Measurements from ENCODE around the gene VAV1.
"Not testable (repeated sequence)": the region's sequence is repeated elsewhere in the genome, so short reads cannot be mapped to it uniquely, and the experiment has no call there.

Gene VAV1

DNA sequence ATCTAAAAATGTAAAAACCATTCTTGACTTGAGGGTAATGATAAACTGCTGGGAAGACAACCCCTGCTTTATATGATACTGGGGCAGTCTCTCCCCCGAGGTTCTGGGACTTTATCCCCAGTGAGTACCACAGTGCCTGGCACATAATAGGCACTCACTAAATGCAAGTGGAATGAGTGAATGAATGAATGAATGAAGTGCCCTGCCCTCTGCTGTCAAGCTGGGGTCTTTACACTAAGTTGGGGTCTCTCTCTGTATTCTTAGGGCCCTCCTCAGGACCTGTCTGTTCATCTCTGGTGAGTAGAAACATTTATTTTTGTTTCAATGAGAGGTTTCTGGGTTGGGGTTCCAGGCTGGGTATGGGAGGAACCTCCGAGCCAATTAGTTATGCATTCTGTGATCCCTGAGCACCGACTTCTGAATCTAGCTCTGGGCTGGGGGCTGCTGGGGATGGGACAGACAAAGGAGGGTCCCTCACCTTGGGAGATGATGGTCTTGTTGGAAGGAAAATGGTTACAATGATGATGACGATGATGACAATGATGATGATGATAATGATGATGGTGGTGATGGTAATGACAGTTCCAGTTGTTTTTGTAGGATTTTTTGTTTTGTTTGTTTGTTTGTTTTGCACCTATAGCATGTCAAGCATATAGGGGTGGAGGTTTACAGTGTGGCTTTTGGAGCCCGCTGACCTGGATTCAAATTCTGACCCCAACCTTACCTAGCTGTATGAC is 70.5 kb downstream of the VAV1 start:
- no peak overlapping the region for H3K4me3 ChIP-seq (ENCODE audit: low read depth, low read length)

DNA sequence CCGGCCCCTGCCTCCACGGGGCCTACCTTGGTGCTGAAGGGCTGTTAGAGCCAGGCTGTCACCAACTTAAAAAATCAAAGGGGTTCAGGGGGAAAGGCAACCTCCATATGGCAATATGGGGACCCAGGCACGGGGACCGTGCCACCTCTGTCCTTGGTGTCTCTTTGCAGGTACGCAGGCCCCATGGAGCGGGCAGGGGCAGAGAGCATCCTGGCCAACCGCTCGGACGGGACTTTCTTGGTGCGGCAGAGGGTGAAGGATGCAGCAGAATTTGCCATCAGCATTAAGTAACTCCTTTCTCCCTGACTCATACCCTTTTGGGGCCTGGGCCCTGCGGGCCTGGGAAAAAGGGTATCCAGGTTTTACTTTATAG is 75.3 kb downstream of the VAV1 start:
- H3K4me3 ChIP-seq (ENCODE audit: low read depth, low read length) = no peak overlapping the region

DNA sequence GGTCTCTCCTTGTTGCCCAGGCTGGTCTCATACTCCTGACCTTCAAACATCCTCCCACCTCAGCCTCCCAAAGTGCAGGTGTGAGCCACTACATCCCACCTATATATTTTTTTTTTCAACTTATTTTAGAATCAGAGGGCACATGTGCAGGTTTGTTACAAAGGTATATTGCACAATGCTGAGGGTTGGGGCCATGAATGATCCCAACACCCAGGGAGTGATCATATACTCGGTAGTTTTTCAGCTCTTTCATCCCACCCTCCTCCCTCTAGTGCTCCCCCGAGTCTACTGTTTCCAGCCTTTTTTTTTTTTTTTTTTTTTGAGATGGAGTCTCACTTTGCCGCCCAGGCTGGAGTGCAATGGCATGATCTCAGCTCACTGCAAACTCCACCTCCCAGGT is 76.5 kb downstream of the VAV1 start:
- H3K4me3 ChIP-seq (ENCODE audit: low read depth, low read length) = no peak overlapping the region

DNA sequence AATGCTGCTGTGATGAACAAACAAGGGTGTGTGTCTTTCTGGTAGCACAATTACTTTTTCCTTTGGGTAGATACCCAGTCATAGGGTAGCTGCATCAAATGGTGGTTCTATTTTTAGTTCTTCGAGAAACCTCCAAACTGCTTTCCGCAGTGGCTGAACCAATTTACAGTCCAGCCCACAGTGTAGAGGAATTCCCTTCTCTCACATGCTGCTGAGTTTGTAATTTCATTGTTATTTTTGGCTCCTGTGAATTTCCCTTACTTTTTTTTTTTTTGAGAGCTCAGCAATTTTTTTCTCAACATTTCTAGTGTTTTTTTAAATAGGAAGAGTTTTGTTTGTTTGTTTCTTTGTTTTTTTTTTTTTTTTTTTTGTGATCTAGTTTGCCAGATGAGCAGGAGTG is 77.4 kb downstream of the VAV1 start:
- no peak overlapping the region for H3K4me3 ChIP-seq (ENCODE audit: low read depth, low read length)

DNA sequence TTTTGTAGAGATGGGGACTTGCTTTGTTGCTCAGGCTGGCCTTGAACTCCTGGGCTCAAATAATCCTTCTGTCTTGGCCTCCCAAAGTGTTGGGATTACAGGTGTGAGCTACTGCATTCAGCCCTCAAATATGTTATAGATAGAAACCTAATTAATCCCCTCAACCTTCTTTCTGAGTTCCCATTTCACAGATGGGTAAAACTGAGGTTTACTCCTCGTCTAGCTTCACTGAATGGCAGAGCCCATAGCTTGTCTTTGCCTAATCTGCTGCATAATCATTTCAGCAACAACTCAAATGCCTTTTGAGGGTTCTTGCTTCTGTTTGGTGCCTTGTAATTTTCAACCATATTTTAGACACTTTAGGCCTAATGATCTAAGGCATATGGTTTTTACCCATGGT is 78.9 kb downstream of the VAV1 start:
- H3K4me3 ChIP-seq (ENCODE audit: low read depth, low read length) = no peak overlapping the region

DNA sequence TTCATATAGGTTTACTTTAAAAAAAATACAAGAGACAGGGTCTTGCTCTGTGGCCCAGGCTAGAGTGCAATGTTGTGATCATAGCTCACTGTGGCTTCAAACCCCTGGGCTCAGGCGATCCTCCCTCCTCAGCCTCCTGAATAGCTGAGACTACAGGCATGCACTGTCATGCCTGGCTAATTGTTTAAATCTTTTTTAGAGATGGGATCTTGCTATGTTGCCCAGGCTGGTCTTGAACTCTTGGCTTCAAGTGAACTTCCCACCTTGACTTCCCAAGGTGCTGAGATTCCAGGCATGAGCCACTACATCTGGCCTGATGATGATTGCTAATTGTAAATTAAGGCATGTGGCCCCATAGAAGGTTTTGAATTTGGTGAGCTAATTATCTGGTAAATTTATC is 79.5 kb downstream of the VAV1 start:
- no peak overlapping the region for H3K4me3 ChIP-seq (ENCODE audit: low read depth, low read length)

DNA sequence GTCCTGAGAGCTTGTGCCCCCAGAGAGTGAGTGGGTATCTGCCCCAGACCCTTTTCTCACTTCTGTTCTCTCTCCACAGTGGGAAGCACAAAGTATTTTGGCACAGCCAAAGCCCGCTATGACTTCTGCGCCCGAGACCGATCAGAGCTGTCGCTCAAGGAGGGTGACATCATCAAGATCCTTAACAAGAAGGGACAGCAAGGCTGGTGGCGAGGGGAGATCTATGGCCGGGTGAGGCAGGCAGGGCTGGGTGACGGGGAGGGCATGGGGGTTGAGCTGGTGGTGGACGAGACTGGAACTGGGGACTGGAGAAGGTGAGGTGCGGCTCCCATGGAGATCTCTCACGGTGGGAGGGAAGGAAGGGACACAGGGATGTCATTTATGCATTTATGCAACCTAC is 81.4 kb downstream of the VAV1 start:
- no peak overlapping the region for H3K4me3 ChIP-seq (ENCODE audit: low read depth, low read length)

DNA sequence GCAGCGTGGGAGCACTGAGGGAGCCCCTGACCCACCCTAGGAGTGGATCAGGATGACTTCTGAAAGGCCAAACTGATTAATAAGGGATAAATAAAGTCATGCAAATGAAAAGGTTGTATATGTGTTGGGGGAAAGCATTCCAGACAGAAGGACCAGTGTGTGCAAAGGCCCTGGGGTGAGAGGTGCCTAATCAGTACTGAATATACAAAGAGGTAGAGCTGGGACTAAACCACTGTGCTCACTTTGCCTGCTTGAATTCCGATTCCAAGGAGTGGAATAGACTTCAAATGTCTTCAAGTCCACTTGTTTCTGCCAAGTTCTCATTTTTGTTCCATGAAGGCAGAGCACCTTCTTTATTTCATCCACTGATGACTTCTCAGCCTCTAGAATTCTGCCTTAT is 82.2 kb downstream of the VAV1 start:
- H3K4me3 ChIP-seq (ENCODE audit: low read depth, low read length) = no peak overlapping the region

DNA sequence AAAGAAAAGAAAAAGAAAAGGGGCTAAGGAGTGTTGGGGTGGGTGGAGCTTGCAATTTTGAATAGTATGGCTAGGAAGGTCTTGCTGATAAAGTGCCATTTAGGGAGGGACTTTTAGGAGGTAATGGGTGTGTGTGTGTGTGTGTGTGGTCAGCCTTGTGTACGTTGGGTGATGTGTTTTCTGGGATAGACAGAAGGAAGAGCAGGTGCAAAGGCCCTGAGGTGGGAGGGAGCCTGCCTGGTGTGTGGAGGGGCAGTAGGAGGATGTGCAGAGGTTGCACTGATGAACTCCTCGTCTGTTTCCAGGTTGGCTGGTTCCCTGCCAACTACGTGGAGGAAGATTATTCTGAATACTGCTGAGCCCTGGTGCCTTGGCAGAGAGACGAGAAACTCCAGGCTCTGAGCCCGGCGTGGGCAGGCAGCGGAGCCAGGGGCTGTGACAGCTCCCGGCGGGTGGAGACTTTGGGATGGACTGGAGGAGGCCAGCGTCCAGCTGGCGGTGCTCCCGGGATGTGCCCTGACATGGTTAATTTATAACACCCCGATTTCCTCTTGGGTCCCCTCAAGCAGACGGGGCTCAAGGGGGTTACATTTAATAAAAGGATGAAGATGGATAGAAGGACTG is 84.4 kb downstream of the VAV1 start:
- H3K4me3 ChIP-seq (ENCODE audit: low read depth, low read length) = no peak overlapping the region

DNA sequence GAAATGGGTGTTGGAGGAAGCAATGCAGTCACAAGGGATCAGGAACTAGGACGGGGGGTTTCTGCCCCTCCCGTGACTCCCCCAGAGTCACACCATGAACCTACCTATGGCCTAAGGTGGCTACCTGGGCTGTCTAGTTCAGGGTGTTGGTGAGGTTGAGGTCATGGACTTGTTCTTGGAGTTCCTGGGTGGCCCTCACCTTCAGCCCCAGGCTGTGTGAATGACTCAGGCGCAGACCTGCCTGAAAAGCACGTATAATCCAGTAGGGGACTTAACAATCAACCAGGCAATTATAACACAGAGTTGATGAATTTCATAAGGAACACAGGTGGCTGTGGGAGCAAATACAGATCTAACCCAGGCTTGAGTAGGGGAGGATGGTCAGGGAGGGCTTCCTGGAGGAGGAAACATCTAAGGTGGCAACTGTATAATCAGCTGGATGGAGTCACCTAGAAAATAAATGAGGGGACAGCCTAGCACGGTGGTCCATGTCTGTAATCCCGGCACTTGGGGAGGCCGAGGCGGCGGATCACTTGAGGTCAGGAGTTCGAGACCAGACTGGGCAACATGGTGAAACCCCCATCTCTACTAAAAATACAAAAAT is 89.3 kb downstream of the VAV1 start:
- no peak overlapping the region for H3K4me3 ChIP-seq (ENCODE audit: low read depth, low read length)

DNA sequence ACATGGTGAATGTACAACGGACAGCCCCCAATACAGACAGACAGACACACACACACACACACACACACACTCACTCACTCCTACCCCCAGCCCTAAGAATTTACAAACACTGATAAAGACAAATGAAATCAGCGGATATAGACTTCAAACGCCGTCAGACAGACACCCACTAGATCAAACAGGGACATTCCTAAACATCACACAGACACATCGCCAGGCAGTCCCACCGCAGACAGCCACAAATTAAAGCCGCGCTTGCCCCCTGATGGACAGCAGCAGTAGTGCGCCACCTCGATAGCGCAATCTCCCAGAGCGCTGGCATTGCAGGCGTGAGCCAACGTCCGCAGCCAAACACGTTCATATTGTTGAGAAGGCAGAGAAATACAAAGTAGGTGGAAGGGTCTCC is 90.2 kb downstream of the VAV1 start:
- no peak overlapping the region for H3K4me3 ChIP-seq (ENCODE audit: low read depth, low read length)

DNA sequence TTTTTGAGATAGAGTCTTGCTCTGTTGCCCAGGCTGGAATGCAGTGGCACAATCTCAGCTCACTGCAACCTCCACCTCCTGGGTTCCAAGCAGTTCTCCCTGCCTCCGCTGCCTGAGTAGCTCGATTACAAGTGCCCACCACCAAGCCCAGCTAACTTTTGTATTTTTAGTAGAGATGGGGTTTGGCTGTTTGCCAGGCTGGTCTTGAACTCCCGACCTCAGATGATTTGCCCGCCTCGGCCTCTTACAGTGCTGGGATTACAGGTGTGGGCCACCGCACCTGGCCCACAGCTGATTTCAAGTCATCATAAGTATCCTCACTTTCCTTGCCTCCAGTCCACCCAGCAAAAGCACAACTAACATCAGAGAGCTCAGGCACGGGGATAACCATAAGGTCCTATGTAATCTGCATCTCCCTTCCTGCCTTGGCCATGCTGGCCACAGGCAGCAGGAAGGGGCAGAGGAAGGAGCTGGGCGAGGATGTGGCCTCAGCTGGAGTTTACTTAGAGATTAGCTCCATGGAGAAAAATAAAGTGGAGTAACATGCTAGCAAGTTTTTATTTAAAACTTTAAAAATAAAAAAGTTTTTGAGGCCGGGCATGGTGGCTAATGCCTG is 91.9 kb downstream of the VAV1 start:
- no peak overlapping the region for H3K4me3 ChIP-seq (ENCODE audit: low read depth, low read length)

DNA sequence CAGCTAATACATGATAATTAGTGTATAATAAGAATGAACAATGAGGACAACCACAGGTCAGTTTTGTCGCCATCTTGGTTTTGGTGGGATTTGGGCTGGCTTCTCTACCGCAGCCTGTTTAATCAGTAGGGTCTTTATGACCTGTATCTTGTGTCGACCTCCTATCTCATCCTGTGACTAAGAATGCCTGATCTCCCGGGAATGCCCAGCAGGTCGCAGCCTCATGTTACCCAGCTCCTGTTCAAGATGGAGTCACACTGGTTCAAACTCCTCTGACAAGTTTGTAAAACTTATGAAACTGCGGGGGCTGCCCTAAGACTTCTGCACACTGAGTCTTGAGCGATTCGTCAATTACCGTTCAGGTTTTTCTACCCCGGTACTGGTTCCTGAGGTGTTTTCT is 93.3 kb downstream of the VAV1 start:
- no peak overlapping the region for H3K4me3 ChIP-seq (ENCODE audit: low read depth, low read length)

DNA sequence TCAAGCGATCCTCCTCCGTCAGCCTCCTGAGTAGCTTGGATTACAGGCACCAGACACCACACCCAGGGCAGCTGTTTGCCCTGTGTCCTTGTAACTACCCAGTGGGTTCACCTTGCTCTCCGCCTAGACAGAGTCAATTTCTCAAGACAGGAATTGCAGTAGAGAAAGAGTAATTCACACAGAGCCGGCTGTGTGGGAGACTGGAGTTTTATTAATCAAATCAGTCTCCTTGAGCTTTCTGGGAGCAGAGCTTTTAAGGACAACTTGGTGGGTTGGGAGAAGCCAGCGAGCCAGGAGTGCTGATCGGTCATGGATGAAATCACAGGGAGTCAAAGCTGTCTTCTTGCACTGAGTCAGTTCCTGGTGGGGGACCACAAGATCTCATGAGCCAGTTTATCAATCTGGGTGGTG is 94.2 kb downstream of the VAV1 start:
- no peak overlapping the region for H3K4me3 ChIP-seq (ENCODE audit: low read depth, low read length)

DNA sequence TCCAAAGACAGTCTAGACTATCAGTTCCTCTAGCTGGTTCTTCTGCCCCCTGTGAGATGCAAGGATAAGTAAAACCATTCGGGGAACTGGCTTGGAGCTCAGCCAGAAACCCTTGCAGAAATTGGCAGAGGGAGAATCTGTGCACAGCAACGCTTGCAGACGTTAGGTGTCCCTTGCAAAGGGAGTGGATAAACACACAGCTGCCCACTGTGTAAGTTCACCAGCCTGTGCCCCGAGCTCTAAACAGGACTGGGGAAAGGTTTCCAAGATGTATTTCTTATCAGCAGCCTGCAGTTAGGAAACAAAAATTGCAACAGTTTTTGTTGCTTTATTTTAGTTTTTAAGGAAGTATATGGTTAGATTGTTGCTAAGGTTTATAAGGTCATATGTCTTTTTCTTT is 95.8 kb downstream of the VAV1 start:
- no peak overlapping the region for H3K4me3 ChIP-seq (ENCODE audit: low read depth, low read length)

DNA sequence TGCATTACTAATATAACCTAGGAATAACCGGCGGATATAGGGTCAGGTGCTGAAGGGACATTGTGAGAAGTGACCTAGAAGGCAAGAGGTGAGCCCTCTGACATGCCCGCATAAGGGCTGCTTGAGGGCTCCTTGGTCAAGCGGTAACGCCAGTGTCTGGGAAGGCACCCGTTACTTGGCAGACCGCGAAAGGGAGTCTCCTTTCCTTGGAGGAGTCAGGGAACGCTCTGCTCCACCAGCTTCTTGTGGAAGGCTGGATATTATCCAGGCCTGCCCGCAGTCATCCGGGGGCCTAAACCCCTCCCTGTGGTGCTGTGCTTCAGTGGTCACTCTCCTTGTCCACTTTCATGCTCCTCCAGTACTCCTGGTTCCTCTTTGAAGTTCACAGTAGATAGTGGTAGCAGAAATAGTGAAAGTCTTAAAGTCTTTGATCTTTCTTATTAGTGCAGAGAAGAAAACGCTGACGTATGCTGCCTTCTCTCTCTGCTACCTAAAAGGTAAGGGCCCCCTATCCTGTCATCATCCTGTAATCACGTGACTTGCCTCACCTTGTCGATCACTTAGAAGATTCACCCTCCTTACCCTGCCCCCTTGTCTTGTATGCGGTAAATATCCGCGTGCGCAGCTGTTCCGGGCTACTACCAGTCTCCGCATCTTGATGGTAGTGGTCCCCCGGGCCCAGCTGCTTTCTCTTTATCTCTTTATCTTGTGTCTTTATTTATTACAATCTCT is 96.8 kb downstream of the VAV1 start:
- H3K4me3 ChIP-seq (ENCODE audit: low read depth, low read length) = not testable (repeated sequence)

DNA sequence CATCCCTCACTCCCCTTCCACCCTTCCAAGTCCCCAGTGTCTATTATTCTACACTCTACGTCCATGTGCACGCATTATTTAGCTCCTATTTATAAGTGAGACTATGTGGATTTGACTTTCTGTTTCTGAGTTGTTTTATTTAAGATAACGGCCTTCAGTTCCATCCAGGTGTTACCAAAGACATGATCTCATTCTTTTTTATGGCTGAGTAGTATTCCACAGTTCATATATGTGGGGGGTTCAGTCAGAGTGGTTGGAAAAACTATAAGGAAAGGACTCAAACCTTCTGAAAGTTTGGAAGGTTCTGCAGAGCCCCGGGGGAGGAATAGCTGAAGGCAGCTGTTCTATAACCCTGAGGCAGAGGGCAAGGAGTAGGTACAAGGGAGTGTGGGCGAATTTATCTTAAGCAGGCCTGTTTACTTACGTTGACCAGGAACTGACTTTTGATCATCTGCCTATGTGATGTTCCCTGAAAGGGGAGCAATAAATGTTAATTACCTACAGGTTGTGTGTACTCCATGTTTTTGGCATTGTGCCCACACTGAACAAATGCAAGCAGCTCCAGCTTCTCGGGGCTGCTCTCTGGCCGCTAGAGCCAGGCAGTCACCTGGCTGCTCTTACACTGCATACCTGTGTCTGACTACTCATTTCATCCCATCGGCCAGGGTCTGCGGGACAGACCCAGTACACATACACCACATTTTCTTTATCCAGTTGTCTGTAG is 101.4 kb downstream of the VAV1 start:
- H3K4me3 ChIP-seq (ENCODE audit: low read depth, low read length) = no peak overlapping the region

DNA sequence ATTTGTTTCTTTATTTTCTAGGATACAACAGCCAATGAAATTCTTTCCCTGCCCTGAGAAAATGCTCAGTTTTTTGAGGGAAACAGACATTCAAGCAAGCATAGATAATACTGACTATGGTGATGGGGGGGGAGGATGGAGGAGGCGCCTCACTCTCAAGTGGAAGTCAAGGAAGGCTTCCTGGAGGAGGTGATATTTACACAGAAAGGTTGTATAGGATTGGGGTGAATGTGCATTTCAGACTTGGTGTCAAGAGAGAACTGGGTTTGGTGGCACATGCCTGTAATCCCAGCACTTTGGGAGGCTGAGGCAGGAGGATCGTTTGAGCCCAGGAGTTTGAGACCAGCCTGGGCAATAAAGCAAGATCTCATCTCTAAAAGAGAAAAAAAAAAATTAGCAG is 102.7 kb downstream of the VAV1 start:
- H3K4me3 ChIP-seq (ENCODE audit: low read depth, low read length) = no peak overlapping the region

DNA sequence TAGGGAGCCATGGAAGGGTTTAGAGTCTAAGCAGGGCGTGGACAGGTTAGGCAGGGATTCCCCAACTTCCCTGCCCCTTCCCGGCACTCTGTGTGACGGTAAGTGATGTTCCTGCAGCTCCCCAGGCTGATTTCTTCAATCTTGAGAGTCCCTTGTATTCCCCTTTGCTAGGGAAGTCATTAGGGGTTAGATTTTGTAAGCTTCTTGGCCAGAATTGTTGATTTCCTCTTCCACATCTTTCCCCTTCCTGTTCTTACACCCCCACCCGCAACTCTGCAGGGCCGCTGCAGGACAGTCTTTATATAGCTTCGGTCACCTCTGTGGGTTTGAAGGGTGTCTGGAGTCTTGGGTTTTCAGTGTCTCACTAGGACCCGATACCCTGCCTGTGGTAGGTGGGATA is 104.2 kb downstream of the VAV1 start:
- no peak overlapping the region for H3K4me3 ChIP-seq (ENCODE audit: low read depth, low read length)

DNA sequence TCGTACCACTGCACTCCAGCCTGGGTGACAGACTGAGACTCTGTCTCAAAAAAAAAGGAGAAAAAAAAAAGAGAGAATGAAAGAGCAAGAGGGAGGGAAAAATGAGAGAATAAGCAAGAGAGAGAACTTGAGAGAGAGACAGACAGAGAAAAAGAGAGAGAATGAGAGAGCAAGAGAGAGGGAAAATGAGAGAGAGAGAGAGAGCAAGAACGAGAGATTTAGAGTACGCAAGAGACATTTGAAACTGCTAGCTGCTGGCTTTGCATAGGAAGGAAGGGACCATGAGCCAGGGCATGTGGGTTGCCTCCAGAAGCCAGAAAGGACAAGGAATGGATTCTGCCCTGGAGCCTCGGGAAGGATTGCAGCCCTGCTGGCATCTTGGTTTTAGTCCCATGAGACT is 105.3 kb downstream of the VAV1 start:
- H3K4me3 ChIP-seq (ENCODE audit: low read depth, low read length) = no peak overlapping the region
